Central memory CD4-positive, alpha-beta T cell (primary cell): ENCODE results near the gene LPP.

Experiments
- DNase-seq: peaks from one replicate; pipeline ENCODE4 v3.0.0; 2022

The LPP gene

GRCh38 chr3:188446766-188447165, 292.8 kb downstream of the LPP start:
- no peak for DNase-seq

GRCh38 chr3:188448813-188449212, 294.9 kb downstream of the LPP start:
- no peak for DNase-seq

DNA sequence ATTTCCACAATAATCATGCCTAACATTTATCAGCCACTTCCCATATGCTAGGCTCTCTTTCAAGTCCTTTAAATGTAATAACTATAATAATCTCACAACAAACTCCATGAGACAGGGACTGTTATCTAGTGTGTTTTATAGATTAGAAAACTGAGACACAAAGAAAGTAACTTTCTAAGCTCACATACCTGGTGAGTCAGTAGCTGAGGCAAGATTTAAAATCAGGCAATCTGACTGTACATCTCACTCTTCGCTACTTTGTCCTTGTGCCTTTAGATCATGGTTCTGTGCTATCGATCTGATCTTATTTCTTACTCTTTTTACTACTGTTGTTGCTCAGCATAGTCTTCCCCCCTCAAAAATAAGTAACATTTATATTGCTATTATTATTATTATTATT, 295.5 kb downstream of the LPP start:
- DNase-seq, result no peak

DNA sequence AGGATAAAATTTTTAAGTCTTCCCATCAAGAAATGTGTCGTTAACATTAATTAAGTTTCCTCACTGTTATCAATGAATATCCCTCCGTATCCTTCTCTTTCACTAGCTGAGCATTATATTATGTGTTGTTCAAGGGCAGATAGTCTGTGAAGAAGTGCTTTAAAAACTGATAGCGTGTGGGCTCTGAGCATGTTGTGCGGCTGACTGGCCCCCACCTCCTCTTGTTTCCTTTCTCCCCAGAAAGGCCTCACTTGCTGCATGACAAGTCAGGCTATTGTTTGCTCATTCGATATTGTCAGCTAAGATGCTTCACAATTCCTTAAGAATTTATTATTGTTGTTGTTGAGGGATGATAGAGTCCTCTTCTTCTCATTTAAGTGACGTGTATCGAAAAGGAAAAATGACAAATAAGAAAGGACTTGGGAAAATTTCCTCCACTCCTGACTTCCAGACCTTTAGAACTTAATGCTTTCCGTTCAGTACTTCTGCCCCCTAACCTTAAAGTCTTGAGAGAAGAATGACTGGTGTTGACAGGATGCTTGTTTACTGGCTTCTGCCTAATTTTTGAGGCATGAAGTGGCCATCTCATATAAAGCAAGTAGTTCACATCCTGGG, 298.3 kb downstream of the LPP start:
- DNase-seq, result no peak

DNA sequence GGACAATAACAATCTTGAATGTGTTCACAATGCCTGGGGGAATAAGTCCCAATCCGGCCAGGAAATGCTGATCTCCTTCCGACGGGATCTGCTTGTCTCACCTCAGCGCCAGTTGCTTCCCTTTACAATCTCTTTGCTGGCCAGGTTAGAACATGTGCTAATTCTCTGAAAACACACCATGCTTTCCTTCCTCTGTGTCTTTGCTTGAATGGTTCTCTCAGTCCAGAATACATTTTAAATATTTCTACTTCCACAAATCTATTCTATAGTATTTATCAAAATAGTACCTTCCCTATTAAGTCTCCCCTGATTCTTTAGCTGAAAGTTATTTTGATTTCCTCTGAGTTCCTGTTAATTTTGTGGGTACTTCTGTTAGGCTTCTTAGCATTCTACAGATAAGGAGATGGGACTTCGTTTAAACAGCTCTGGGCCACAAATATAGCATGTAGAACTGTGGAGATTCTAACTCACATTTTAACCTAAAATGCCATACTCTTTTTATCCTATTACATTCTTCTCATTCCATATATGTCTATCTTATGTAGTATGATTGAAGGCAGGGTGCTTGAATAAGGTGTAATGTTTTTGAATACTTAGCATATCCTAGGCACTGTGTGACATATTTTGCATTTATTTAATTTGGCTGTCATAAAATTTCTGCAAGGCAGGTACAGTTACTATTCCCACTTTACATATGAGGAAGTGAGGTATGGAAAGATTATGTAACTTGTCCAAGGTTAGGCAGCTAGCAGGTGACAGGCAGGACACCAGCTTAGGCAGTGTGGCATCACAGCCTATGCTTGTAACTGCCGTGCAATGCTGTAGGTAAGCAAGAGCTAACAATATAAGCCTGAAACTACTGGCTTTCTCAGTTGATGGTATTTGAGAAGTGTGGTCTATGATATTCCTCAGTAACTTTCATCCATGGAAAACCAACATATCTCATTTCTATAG, 299.8 kb downstream of the LPP start:
- DNase-seq, result no peak

DNA sequence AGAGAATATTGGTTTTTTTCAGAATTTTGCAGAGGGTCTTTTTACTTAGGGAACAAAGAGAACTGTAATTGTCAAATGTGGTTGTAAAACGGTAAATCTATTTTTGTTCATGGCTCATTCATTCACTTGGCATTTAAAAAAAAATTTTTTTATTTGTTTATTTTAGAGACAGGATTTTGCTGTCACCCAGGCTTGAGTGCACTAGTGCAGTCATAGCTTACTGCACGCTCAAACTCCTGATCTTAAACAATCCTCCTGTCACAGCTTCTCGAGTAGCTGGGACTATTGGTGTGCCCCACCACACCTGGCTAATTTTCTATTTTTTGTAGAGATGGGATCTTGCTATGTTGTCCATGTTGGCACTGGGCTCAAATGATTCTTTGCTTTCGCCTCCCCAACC, 301.8 kb downstream of the LPP start:
- DNase-seq, result no peak

DNA sequence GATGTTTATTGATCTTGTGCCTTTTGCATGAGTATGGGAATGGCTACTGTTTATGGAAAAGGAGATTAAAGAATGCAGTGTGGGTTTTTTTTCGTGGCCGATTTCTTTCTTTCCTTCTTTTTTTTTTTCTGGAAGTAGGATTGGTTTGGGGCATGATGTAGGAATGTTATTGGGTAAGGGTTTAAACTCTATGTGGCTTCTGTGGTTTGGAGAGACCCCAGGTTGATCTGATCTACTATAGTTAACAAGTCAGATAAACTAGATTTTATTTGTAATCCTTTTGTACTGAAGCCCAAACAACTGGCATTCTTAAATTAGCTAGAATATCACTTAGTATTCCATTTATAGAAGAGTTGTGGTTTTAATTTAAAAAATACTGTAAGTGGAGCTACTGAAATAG, 304.8 kb downstream of the LPP start:
- no peak for DNase-seq

DNA sequence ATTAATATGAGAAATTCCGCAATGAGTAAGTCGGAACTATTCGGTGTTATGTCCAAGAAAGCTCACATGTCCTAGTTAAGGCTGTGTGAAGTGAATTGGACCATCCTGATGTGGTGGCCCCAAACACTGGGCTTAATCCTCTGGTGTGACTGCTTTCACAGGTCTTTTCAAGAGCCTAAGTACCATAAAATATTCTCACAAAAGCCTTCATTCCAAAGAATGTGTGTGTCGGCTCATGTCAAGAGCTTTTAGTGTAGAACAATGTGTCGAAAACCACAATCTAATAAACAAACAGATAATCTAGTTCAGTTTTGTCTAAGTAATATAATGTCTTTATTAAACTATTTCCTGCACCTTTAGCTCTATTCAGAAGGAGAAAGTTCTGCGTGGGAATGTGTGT, 311.4 kb downstream of the LPP start:
- no peak for DNase-seq

DNA sequence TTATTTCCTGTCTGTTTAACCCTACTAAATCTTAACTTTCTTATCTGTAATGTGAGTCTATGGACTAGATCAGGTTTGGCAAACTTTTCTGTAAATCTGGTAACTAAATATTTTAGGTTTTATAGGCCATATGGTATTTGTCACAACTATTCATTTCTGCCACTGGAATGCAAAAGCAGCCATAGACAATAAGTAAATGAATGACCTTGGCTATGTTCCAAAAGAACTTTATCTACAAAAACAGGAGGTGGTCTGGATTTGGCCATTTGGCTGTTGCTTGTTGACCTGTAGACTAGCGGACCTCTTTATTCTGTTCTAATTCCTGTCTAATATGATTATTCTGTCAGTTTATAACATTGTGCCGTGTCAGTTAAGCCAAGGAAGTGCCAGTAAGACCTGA, 314.2 kb downstream of the LPP start:
- DNase-seq, result no peak

GRCh38 chr3:188468662-188469061, 314.7 kb downstream of the LPP start:
- no peak for DNase-seq

DNA sequence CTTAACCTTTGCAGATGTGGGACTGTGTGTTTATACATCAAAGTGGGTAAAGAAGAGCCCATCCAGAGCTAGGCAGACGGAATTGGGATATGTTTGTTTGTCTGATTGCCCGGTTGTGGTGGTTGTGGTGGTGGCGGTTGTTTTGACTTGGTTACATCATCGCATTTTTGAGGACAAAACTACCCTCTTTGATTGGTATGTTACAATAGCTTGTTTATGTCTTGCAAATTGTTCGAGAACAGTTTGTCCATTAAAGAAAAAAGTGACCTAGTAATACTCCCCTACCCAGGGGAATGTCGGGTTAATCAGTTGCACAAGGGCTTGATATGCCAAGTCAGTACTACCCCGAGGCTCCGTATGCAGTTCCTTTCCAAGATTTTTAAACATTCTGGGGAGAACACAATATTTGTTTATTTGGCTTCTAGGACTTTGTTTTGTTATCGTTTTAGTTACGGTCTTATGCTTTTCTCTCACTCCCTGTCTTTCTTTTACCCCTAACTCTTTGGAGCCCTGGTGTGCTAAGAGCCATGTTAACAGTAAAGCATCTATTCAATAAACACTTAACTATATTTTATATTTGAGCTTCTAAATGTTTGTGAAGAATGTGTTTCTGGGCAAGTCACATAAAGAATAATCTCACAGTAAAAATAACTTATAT, 315.4 kb downstream of the LPP start:
- no peak for DNase-seq

- no peak for DNase-seq
Measured at GRCh38 chr3:188470508-188471130, 316.7 kb downstream of the LPP start.

DNA sequence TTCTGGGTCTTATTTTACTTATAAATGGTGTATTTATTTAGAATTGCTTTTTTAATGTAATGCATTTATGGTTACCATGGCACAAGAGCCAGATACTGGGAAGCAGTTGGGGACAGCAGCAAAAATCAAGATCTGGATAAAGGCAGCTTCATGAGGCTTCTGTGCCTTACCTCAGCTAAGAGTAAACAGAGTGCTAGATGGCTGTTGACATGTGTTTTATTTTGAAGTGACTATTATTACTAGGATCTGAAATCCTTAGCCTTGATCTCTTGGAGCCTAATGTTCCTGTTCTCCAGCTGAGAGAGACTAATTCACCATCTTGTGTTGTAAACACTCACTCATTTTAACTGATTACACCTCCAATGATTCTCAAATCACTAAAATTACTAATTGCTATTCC, 317.8 kb downstream of the LPP start:
- DNase-seq, result no peak

GRCh38 chr3:188472336-188472735, 318.4 kb downstream of the LPP start:
- DNase-seq, result no peak

DNA sequence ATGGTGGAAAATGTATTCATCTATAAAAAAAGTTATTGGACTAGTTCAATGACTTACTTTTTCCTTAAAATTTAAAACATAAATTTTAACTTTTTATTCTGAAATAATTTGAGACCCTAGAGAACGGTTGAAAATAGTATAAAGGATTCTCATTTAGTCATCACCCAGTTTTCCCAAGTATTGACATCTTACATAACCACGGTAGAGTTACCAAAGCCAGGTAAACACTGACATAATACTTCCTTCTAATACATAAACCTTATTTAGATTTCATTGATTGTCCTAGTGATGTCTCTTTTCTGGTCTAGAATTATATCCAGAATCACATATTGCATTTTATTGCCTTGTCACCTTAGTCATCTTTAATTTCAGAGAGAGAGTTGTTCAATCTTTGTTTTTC, 319.1 kb downstream of the LPP start:
- DNase-seq, result no peak

GRCh38 chr3:188473591-188474288, 319.8 kb downstream of the LPP start:
- no peak for DNase-seq

- no peak for DNase-seq
Measured at GRCh38 chr3:188476935-188477334, 323.0 kb downstream of the LPP start.

DNA sequence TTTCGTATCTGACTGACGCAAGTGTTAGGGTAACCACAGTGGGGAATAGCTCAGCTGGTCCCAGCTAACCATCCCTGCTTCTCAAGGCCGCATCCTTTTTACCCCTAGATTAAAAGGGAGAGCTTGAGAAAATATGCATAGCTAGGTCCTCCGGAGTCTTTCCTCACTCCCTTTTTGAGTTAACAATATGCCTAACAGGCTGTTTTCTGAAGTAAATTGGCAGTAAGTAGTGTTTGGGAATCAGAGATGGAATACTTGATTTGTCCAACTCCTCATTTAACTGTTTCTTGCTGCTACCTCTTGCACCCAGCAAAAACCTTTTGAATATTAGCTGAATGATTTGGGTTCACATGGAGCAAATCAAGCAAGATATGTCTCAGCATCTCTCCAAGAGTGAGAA, 326.1 kb downstream of the LPP start:
- DNase-seq, result no peak

DNA sequence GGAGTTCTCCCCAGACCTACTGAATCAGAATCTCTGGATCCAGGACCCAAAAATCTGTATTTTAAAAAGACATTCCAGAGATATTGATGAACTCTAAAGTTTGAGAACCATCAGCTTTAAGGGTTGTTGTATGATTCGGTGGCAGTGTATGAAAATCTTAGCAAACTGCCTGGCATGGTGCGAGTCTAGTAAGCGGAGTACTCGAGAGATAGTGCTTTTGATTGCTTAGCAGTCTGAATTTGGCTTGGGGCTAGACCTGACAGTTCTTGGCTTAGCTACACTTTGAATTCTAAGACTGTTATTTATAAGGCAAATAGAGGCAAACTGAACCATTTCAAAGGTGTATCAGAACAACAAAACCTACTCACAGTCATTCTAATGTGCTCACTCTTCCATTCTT, 329.0 kb downstream of the LPP start:
- no peak for DNase-seq

DNA sequence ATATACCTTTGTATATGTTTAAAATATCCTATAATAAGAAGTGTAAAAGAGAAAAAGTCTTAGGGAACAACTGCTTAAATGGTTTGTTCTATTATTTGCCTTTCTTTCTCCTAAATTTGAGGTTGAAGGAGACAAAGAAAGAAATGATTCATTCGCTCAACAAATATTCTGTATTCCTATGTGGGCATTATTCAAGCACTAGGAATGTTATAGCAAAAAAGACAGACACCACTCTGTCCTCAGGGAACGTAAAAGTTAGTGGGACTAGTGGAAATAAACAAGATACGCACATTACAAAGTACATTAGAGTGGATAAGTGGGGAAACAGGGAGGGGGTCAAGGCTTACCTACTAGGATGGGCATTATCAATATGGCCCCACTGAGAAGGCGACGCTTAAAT, 332.2 kb downstream of the LPP start:
- DNase-seq, result no peak

DNA sequence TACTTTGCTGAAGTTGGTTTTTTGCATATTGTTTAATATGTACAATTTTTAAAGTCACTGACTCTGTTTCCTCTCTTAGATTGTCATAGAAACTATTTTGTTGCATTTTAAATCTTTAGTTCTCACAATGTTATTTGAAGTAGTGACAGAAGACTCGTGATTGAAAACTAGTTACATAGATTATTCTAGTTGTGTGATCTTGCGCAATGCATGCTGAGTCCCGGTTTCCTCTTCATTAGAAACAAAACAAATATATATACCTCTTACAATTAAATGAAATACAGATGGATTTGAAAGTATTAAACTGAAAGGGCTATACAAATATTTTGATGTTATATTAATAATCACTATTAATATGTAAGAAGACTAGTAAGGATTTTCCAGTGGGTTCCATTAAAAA, 333.0 kb downstream of the LPP start:
- no peak for DNase-seq

DNA sequence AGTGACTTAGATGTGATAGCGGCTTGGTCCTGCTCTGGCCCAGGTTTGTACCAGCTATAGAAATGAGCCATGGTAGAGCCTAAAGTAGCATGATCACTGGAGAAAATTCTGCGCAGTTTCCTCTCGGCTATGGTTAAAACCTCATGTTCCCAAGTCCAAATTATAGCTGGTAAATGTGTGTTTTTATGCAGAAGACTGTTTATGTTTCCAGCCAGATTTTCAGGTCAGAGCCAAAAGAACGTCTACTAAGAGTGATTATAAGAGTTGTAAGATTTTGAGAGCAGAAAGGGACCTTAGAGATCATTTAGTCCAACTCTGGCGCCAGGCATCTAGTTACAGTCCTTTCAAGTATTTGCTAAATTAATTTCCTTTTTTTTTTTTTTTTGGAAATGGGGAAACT, 333.7 kb downstream of the LPP start:
- DNase-seq, result no peak

- no peak for DNase-seq
Measured at GRCh38 chr3:188488801-188489200, 334.8 kb downstream of the LPP start.
